Chondrocyte (in vitro differentiated cells): ENCODE data around the gene KDM4C. TPM values are rescaled to one million over a fixed set of nuclear protein-coding genes. Genes with fewer than 3 reads are reported as not detected.
A peak's percentile ranks its signal among the peaks of the same experiment; 100 is the strongest.

Experiments
- DNase-seq: peaks from one replicate; pipeline ENCODE4 v3.0.0; 2021; ENCODE audit warnings: mixed read lengths, low spot score
- H3K27ac Mint-ChIP-seq: one replicate; pipeline ENCODE4 v1.8.0; 2021; ENCODE audit warnings: mild to moderate bottlenecking, moderate library complexity, mixed read lengths; ENCODE audit not compliant: unreplicated experiment
- H3K27me3 Mint-ChIP-seq: 2 replicates; pipeline ENCODE4 v1.8.0; 2021; ENCODE audit warnings: low read depth, mixed read lengths
- H3K36me3 Mint-ChIP-seq: 2 replicates; pipeline ENCODE4 v1.8.0; 2021; ENCODE audit warnings: low read depth, mixed read lengths
- H3K4me1 Mint-ChIP-seq: 2 replicates; pipeline ENCODE4 v1.8.0; 2021; ENCODE audit warnings: low read depth, mild to moderate bottlenecking, mixed read lengths
- H3K4me3 Mint-ChIP-seq: one replicate; pipeline ENCODE4 v1.8.0; 2021; ENCODE audit warnings: mild to moderate bottlenecking, moderate library complexity, mixed read lengths; ENCODE audit not compliant: unreplicated experiment
- H3K9me3 Mint-ChIP-seq: 2 replicates; pipeline ENCODE4 v1.8.0; 2021; ENCODE audit warnings: low read depth, mixed read lengths
- CTCF ChIP-seq: fragments of 200-600 bp; sonication (generic); IDR thresholded peaks from 2 replicates; pipeline ENCODE4 v1.5.0; 2021; ENCODE audit warnings: antibody characterized with exemption, mild to moderate bottlenecking, moderate library complexity
- total RNA-seq: library from RNA; stranded (reverse); gene quantifications from 3 replicates; pipeline ENCODE4 v1.2.1, GENCODE V29; 2021

The KDM4C gene
- total RNA-seq, 1 donor from 2014 or later: 18.1 TPM

DNA sequence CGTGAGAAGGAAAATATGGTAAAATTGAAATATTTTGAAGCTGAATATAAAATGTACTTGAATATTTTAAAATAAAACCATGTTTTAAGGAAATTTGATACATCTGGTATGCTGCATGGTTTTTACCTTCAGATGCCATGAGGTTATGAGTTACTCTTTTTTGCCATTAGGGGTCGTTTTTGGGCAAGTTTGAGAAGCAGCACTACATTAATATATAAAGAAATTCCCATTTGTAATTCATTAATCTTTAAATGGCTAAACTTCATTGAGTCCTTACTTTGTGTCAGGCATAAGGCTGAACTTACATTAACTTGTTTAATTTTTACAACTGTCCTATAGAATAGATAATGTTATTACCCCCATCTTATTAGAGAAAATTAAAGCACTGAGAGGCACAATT is 152.3 kb downstream of the KDM4C start:
- no peaks in the 10 kb centered on the region for H3K27me3 Mint-ChIP-seq
- no peak overlapping the region for H3K4me3 Mint-ChIP-seq
- H3K27ac Mint-ChIP-seq: no peak overlapping the region
- no peaks in the 10 kb centered on the region for H3K4me1 Mint-ChIP-seq
- TF ChIP-seq CTCF: peak; percentile 82
- no peak for DNase-seq
- H3K9me3 Mint-ChIP-seq: no peaks in the 10 kb centered on the region
- no peaks in the 10 kb centered on the region for H3K36me3 Mint-ChIP-seq

- H3K4me1 Mint-ChIP-seq: no peaks in the 10 kb centered on the region
- no peak overlapping the region for H3K4me3 Mint-ChIP-seq
- no peak overlapping the region for H3K27ac Mint-ChIP-seq
- no peaks in the 10 kb centered on the region for H3K36me3 Mint-ChIP-seq
- no peak for DNase-seq
- no peak for TF ChIP-seq CTCF
- H3K9me3 Mint-ChIP-seq: no peaks in the 10 kb centered on the region
- no peaks in the 10 kb centered on the region for H3K27me3 Mint-ChIP-seq
Observed at GRCh38 chr9:6910497-6910896, 152.7 kb downstream of the KDM4C start.

- H3K27me3 Mint-ChIP-seq: no peaks in the 10 kb centered on the region
- H3K4me1 Mint-ChIP-seq: no peaks in the 10 kb centered on the region
- no peak overlapping the region for H3K4me3 Mint-ChIP-seq
- no peak overlapping the region for H3K27ac Mint-ChIP-seq
- H3K9me3 Mint-ChIP-seq: no peaks in the 10 kb centered on the region
- DNase-seq: no peak
- H3K36me3 Mint-ChIP-seq: no peaks in the 10 kb centered on the region
- TF ChIP-seq CTCF: no peak
Observed at GRCh38 chr9:6911901-6912638, 154.3 kb downstream of the KDM4C start.

DNA sequence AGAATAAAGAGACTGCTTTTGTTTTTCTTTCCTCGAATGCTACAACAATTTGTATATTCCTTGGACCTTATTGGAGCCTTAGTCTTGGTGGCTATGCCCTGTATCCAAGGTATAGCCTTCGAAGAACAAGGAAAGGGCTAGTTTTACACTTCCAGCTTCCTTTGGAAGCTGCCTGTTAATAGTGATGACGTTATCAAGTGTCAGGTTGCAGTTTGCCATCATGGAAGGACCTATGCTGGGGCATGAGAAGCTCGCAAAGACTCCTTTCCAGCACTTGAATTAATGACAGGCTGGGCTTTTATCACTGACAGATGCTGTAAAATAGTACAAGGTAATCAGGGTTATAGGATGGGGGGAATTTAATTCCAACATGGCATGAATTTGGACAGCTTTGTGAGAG is 157.9 kb downstream of the KDM4C start:
- H3K27ac Mint-ChIP-seq: no peak overlapping the region
- H3K4me3 Mint-ChIP-seq: no peak overlapping the region
- DNase-seq: no peak
- TF ChIP-seq CTCF: no peak
- H3K9me3 Mint-ChIP-seq: no peaks in the 10 kb centered on the region
- peaks cover 1% of the 10 kb centered on the region for H3K36me3 Mint-ChIP-seq
- no peaks in the 10 kb centered on the region for H3K27me3 Mint-ChIP-seq
- peaks cover 3% of the 10 kb centered on the region for H3K4me1 Mint-ChIP-seq

DNA sequence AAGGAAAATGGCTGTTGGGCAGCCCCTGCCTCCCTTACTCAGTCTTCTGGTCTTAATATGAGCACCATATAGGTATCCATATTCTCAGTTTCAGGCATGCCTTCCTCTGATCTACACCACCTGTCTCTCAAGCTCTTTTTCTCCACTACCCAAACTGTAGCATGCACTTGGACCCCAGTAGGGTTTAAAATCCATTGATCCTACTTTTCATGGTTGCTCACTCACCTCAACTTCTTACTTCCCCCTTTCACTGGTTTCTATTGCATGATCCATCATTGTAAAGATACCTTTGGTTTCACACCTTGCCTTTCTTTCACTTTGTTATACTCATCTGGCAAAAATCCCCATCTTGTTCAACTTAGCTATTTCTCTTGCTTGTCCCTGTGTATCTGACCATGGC is 159.4 kb downstream of the KDM4C start:
- Mint-ChIP-seq H3K27me3 (no peaks in the 10 kb centered on the region), H3K27ac (no peak overlapping the region), H3K9me3 (no peaks in the 10 kb centered on the region)

More for the DNA sequence above, 159.4 kb downstream of the KDM4C start:
- H3K4me3 Mint-ChIP-seq: no peak overlapping the region
- H3K36me3 Mint-ChIP-seq: peaks cover 5% of the 10 kb centered on the region
- TF ChIP-seq CTCF: no peak
- no peak for DNase-seq
- peaks cover 3% of the 10 kb centered on the region for H3K4me1 Mint-ChIP-seq
